NCI-H2171 (cell line): ENCODE data around the gene MAT1A.
"Not testable (repeated sequence)": the region's sequence is repeated elsewhere in the genome, so short reads cannot be mapped to it uniquely, and the experiment has no call there.

ENCODE experiments used
- DNase-seq: peaks from one replicate; lab custom pipeline; 2025; lab: John Stamatoyannopoulos, UW

The MAT1A gene

GRCh38 chr10:80289451-80290287 is at the start of gene MAT1A:
MAT1A (minus strand) TSS chr10:80289658; CDS start chr10:80289423, 235 bp downstream.
- DNase-seq: no peak

- DNase-seq: no peak
Observed at GRCh38 chr10:80333983-80334382, 44.5 kb upstream of the MAT1A start.

GRCh38 chr10:80324891-80325364 is 35.5 kb upstream of the MAT1A start:
- DNase-seq: no peak

- peak; percentile 13 for DNase-seq
Observed at GRCh38 chr10:80324086-80324485, 34.6 kb upstream of the MAT1A start.

- no peak for DNase-seq
Observed at GRCh38 chr10:80323311-80323710, 33.9 kb upstream of the MAT1A start.

GRCh38 chr10:80322711-80323110 is 33.3 kb upstream of the MAT1A start:
- no peak for DNase-seq

- DNase-seq: no peak
Observed at GRCh38 chr10:80322158-80322557, 32.7 kb upstream of the MAT1A start.

- no peak for DNase-seq
Observed at GRCh38 chr10:80321183-80321582, 31.7 kb upstream of the MAT1A start.

- DNase-seq: no peak
Observed at GRCh38 chr10:80320377-80320776, 30.9 kb upstream of the MAT1A start.

GRCh38 chr10:80319725-80320290 is 30.4 kb upstream of the MAT1A start:
- no peak for DNase-seq

GRCh38 chr10:80319318-80319717 is 29.9 kb upstream of the MAT1A start:
- no peak for DNase-seq

GRCh38 chr10:80318742-80319141 is 29.3 kb upstream of the MAT1A start:
- DNase-seq: no peak

GRCh38 chr10:80315391-80315790 is 25.9 kb upstream of the MAT1A start:
- no peak for DNase-seq

- no peak for DNase-seq
Observed at GRCh38 chr10:80313523-80313922, 24.1 kb upstream of the MAT1A start.

GRCh38 chr10:80305989-80306388 is 16.5 kb upstream of the MAT1A start:
- DNase-seq: not testable (repeated sequence)

GRCh38 chr10:80296942-80297341 is 7.5 kb upstream of the MAT1A start:
- DNase-seq: no peak

- DNase-seq: no peak
Observed at GRCh38 chr10:80292607-80293239, 3.3 kb upstream of the MAT1A start.

GRCh38 chr10:80290474-80291220 is 1.2 kb upstream of the MAT1A start:
- DNase-seq: no peak

- no peak for DNase-seq
Observed at GRCh38 chr10:80288849-80289248, 609 bp downstream of the MAT1A start.

- no peak for DNase-seq
Observed at GRCh38 chr10:80284522-80284921, 4.9 kb downstream of the MAT1A start.

GRCh38 chr10:80283536-80284199 is 5.8 kb downstream of the MAT1A start:
- no peak for DNase-seq

GRCh38 chr10:80283119-80283518 is 6.3 kb downstream of the MAT1A start:
- DNase-seq: no peak
